HG03095 (cell line): ENCODE data around the gene FBF1.
"Not testable (repeated sequence)": the region's sequence is repeated elsewhere in the genome, so short reads cannot be mapped to it uniquely, and the experiment has no call there.

Experiments
- ATAC-seq: cut with Tn5 transposase; IDR thresholded peaks from one replicate; pipeline ENCODE4 v1.9.1; 2021; ENCODE audit warnings: moderate library complexity; ENCODE audit not compliant: unreplicated experiment

FBF1 gene

DNA sequence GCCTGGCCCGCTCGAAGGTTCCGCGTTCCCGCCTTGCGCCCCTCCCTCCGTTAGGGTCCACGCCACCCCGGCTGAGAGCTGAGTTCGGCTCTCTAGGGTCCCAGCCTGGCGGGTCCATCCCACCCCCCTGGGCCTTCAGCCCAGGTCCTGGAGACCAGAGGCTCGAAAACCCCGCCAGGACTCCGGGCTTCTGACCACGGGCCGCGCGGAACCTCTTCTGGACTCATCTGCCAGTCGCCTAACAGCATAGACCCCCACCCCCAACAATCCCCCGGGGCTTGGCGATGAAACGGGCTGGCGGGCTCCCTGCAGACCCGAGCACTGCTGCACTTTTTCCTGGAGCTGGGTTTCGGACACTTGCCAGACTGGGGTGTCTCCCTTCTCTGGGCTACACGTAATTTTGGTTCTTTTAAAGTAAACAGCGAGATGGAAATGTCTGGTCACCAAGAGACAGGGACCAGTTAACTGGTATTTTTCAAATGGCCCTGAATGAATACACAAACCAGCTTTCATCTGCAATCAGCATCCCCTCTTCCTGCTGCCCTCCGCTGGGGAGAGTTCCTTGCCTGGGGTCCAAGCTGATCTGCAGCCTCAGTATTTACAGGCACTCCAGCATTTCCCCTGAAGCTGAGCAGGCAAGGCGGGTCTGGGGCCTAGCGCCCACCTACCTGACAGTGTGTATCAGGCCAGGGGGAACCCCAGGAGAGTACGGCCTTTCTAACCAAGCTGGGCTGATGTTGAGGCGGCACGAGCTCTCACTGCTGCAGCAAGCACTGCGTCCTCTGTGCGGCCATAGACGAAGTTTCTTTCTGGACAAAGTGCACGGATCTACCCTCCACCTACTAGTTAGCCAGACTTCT lies 43.5 kb downstream of the FBF1 start:
- no peak for ATAC-seq

GRCh38 chr17:75896415-75897159 lies 44.3 kb downstream of the FBF1 start, which contains the start of gene TRIM65:
TSS of gene TRIM65 (minus strand) at chr17:75896951. CDS start at chr17:75896937, 14 bp downstream.
- ATAC-seq: peak; percentile 44

DNA sequence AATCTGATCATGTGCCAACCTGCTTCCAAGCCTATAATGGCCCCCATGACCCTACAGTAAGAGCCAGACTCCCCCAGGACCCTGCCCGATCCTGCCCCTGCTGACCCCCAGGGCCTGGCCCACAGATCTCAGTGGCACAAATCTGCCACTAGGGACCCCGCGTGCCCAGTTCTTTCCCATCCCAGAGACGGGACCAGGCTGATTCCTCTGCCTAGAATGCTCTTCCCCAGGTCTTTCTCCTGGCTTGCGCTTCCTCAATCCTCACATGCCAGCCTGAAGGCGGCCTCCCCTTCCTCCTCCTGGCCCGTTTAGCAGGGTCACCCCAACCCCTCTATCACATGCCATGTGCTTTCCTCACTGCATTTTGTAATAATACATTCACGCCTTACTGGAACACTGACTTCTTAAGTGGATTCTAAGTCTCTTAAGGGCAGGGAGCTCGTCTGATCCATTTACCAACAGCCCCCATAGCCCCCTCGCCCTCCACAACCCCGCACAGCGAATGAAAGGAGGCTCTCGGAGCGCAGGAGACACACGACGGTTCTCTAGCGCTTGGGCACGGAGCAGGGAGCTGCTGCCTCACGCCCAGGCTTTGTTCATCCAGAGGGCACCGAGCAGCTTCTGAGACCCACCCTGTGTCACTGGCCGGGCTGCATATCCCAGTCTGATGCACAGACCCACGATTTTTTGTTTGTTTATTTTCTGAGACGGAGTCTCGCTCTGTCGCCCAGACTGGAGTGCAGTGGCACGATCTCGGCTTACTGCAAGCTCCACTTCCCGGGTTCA lies 45.3 kb downstream of the FBF1 start:
- no peak for ATAC-seq

GRCh38 chr17:75894049-75894733 lies 46.7 kb downstream of the FBF1 start:
- ATAC-seq: no peak

- ATAC-seq: no peak
Observed at GRCh38 chr17:75893305-75894048, 47.4 kb downstream of the FBF1 start.

GRCh38 chr17:75892556-75893224 lies 48.2 kb downstream of the FBF1 start:
- no peak for ATAC-seq

- ATAC-seq: no peak
Observed at GRCh38 chr17:75891605-75892555, 49.0 kb downstream of the FBF1 start.

DNA sequence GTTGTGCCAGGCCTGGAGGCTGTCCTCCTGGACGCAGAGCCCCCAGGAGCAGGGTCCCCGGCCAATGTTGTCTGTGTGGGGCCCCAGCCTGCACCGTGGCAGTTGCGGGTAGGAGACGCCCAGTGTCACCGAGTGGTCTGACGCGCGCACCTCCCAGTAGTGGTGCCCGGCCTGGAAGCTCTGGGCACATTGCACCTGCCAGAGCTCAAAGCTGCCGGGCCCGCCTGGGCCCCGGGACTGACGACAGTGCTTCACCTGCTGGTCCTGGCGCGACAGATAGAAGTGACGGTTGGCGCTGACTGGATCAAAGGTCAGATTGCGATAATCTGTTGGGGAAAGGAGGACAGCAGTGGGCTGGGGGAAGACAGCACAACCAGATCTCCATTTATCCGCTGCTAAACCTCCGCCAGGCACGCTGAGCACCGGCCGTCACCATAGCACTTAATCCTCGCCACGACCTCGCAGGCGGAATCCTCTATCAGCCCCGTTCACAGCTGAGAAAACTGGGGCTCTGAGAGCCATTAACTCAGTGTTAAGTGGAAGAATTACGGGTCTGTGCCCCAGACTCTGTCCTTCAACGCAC lies 49.7 kb downstream of the FBF1 start:
- no peak for ATAC-seq

DNA sequence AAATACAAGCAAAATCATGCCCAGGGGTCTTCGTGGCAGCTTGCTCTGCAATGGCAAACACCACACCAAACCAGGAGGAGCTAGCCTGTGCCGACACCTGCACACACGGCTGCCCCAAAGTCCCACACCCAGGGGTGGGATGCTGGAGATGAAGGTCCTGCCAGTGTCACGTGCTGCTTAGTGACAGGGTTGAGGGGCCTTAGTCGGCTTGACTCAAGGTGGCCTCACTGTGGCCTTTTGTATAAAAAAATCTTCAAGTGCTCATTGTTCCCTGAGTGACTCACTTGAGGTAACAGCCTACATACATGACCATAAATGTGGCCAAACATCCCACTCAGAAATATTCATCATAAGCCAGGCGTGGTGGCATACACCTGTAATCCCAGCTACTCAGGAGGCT lies 51.4 kb downstream of the FBF1 start:
- ATAC-seq: no peak

DNA sequence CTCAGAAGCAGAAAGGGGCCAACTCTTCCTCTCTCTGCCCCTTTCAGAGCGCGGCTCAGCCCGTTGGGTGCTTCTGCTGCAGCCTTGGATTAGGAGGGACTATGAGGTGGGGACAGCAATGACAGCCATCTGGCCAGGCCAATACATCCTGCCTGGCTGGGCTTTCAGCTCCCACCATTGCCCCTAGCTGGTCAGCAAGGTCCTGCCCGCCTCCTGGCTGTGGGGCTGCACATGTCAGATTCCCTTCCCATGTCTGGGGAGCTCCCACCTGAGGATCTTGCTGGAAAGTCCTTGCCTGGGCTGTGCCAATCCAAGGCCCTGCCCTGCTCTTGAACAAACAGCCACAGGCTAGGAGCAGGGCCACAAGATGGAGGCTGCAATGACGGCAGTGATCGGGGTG lies 52.4 kb downstream of the FBF1 start:
- ATAC-seq: no peak

GRCh38 chr17:75885860-75886259 lies 55.0 kb downstream of the FBF1 start:
- not testable (repeated sequence) for ATAC-seq

DNA sequence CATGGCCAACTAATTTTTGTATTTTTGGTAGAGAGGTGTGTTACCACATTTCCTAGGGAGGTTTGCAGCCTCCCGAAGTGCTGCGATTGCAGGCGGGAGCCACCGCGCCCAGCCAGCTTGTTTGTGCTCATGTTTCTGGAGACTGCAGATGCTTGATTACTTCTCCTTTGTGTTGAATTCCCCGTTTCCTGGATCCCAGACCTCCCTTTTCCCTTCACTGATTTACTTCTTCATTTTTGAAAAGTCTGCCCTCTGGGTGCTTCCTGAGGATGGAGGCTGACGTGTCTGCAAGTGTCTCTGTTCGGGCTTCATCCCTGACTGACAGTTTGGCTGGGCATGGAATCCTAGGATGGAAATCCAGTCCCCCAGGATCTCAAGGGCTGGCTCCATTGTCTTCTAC lies 55.4 kb downstream of the FBF1 start:
- no peak for ATAC-seq

GRCh38 chr17:75881678-75882454 lies 59.0 kb downstream of the FBF1 start:
- ATAC-seq: no peak

GRCh38 chr17:75880266-75880665 lies 60.6 kb downstream of the FBF1 start:
- no peak for ATAC-seq

DNA sequence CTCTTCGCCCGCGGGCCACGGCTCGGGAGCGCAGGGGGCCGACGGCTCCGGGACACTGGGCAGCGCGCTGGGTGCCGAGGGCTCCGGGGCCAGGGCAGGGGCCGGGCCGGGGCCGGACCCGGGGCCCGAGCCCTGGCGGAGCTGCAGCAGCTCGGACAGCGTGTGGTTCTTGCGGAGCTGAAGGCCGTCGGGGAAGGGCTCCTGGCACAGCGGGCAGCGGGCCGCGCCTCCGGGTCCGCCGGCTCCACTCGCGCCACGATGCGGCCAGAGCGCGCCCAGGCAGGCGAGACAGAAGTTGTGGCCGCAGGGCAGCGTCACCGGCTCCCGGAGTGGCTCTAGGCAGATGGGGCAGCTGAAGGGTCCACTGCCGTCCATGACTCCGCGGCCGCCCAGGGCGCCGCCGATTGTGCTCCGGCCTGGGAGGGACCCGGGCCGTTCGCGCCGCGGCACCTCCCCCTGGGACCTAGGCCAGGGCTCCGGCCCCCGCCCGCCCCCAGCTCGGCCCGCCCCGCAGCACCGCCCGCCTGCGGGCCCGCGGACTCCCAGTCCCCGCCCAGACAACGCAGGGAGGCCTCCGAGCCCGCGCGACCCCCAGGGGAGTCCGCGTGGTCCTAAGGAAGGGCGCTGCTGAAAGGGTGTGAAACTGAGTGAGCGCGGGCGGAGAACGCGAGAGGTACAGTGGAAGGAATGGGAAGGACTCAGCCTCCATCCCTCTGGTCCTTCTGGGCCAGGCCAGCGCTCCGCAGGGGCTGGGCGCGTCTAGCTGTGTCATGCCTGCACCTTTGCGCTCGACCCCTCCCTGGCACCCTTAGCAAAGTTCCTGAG lies 62.5 kb downstream of the FBF1 start, which contains the start of gene TRIM47:
Gene TRIM47, minus strand, starts transcription at position 408 of the 825 bp plus-strand sequence. Its CDS starts 33 bp downstream, at position 375.
- ATAC-seq: peak; percentile 9

- ATAC-seq: peak; percentile 63
Observed at GRCh38 chr17:75877752-75878173, 63.1 kb downstream of the FBF1 start.
